Superior temporal gyrus (tissue), 1 donor: ENCODE results near the gene KLHL30.
A peak's percentile ranks its signal among the peaks of the same experiment; 100 is the strongest.
"Not testable (repeated sequence)": the region's sequence is repeated elsewhere in the genome, so short reads cannot be mapped to it uniquely, and the experiment has no call there.

ENCODE experiments used
- DNase-seq: peaks from one replicate; pipeline ENCODE4 v3.0.0-alpha.2; 2016; ENCODE audit errors: extremely low spot score

KLHL30 gene

DNA sequence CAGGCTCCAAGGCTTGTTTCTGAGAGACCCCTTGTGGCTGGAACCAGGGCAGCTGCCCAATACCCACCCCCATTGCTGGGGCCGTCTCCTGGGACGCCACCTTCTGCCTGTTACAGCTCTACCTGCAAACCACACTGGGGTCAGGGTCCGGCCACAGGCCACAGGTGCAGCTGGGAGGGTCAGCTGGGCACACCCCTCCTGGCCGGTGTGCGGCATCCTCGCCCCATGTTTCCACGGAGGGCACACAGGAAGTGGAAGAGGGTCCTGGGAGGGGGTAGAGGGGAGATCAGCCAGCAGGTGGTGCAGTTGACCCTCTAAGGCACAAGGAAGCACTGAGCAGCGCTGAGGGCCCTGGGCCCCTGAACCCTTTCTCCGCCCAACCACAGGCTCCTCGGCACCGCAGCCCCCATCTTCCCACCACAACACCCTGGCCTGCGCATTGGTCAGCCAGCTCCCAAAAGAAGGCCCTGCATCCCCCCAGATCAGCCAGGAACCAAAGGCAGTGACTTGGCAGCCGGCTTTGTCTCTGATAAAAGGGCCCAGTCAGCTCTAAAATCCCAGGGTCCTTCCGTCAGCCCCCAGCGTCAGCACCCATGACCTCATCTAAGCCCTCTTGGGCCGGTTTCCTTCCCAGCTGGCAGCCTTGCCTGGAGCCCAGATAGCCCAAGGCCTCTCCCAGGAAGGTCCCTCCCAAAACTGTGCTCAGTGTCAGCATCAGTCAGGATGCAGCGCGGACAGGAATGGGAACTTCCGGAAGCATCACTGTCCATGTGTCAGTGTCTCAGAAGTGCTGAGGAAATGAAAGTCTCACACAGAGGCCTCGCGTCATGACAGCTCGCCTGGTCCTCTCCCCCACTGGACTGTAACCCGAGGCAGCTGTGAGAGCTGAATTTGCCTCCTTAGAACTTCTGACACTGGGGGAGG, 22.0 kb downstream of the KLHL30 start:
- no peak for DNase-seq

DNA sequence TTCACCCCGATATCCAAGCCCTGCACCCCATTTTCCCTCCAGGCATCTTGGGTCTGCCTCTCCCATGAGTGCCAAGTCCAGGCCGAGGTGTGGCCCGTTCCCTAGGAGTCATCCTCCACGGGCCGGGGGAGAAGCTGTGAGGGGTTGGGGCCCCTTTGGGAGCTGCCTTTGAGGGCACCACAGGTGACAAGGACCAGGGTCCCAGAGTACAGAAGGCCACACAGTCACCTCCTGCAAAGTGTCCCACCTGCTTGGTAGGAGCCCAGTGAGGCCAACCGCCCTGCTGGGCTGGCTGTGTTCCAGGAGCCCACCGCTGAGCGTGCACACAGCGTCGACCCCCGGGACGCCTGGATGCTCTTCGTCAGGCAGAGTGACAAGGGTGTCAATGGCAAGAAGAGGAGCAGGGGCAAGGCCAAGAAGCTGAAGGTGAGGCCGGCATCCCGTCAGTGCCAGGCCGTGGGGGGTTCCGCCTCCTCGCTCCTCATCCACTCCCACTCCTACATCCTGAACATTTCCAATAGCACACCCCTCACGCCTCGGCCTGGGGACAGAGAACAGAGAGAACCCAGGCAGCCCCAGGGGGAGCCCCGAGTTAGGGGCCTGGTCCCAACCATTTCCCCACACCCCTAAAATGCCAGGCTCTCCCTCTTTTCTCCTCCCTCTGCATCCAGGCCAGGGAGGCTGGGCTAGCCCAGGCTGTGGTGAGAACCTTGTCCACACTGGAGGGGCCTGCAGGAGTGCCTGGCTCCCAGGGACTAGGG, 23.0 kb downstream of the KLHL30 start:
- DNase-seq = no peak

DNA sequence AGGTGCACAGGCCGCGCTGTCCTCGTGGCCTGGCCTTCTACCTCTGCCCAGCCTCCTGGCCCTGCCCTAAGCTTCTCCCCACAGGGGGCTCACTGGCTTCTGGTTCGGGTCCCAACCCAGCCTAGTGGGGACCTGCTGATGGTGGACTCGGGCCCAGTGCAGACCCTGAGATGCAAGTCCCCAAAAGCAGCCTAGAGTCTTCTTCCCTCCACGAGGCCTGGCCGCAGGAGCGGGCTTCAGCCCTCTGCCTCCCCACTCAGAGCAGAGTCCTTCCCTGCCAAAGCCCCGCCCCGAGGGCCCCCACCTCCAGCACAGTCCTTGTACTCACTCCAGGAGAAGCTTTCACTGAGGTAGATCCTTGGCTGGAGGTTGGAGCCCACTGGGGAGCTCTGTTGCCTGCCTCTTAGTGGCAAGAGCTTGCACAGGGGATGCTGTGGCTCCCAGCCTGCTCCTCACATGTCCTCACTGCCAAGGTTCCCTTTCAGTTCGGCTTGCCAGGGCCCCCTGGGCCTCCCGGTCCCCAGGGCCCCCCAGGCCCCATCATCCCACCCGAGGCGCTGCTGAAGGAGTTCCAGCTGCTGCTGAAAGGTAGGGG, 23.9 kb downstream of the KLHL30 start:
- DNase-seq = no peak

DNA sequence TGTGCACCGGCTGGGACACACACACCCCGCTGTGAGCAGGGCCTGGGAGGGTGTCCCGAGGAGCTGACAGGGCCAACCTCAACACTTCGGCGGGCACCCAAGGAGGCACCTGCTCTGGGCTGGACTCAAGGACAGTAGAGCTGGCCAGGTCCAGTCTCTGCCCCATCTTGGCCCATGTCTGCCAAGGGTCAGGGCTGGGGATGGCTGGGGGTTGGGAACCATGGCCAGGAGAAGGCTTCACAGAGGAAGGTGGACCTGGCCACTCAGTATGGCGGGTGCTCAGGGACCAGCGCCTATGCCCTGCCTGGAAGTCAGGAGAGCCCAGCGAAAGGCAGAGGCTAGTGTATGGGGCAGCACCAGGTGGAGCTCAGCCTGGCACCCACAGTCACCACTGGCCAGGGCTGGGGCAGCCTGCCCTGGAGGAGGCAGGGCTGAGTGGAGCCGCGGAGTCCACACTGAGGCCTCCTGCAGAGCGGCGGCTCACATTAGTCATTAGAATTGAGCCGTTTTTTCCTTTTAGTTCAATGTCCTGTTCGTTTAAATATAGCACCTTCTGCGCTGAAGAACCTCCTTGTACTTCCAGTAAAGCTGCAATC, 24.5 kb downstream of the KLHL30 start:
- DNase-seq = no peak

DNA sequence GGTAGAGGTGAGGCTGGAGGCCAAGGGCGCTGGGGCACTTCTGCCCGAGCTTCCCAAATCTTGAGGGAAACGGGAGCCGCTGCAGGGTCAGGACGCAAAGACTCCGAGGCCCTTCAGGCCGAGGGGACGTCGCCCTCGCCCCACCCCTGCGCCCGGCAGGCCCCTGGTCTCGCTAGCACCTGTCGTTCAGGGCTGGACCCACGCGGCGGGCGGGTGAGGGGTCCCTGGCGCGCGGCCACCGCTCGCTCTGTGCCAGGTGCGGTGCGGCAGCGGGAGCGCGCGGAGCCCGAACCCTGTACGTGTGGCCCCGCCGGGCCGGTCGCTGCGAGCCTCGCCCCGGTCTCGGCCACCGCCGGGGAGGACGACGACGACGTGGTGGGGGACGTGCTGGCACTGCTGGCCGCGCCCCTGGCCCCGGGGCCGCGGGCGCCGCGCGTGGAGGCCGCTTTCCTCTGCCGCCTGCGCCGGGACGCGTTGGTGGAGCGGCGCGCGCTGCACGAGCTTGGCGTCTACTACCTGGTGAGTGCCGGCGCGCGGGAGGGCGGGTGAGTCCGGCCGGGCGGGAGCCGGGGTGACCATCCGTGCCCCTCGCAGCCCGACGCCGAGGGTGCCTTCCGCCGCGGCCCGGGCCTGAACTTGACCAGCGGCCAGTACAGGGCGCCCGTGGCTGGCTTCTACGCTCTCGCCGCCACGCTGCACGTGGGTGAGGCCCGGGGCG, 25.2 kb downstream of the KLHL30 start:
- DNase-seq = no peak

DNA sequence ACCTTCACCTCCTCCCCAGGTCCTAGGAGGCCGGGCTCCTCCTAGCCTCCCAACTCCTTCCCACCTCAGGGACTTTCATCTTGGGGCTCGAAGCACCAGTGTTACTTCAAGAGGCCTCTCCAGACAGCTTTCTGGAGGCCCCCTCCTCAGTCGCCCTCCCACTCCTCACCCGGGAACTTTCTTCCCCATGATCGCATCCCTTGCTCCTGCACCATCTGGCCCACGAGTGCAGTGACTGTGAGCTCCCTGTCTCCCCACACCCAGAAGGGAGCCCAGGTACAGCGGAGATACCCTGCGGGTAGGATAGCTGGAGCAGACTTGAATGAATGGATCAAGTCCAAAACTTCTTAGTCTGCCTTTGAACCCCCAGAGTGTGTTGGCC, 26.4 kb downstream of the KLHL30 start:
- DNase-seq = no peak

DNA sequence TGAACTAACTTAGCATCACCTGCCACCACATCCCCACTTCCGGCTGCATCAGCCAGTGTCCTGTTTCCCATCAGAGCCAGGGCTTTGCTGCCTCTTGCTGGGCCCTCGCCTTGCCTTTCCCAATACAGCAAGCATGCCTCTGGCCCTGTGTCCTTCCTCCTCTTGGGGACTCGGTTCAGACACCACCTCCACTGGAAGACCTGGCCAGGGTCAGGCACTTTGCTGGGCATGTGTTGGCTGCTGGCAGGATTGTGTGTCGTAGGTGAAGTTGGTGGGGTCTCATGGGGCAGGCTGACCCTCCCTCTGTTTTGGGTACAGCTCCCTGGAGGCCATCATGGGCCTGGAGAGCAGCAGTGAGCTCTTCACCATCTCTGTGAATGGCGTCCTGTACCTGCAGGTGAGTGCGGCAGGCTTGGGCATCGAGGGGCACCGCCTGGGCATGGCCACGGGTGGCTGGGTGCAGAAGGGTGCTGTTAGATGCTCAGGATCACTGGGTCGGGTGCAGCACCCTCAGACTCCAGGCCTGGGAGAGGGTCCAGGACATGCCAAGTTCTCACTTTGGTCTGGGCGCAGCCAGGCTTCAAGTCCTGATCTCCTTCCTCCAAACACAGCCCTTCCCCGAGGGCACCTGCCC, 26.9 kb downstream of the KLHL30 start:
- no peak for DNase-seq

DNA sequence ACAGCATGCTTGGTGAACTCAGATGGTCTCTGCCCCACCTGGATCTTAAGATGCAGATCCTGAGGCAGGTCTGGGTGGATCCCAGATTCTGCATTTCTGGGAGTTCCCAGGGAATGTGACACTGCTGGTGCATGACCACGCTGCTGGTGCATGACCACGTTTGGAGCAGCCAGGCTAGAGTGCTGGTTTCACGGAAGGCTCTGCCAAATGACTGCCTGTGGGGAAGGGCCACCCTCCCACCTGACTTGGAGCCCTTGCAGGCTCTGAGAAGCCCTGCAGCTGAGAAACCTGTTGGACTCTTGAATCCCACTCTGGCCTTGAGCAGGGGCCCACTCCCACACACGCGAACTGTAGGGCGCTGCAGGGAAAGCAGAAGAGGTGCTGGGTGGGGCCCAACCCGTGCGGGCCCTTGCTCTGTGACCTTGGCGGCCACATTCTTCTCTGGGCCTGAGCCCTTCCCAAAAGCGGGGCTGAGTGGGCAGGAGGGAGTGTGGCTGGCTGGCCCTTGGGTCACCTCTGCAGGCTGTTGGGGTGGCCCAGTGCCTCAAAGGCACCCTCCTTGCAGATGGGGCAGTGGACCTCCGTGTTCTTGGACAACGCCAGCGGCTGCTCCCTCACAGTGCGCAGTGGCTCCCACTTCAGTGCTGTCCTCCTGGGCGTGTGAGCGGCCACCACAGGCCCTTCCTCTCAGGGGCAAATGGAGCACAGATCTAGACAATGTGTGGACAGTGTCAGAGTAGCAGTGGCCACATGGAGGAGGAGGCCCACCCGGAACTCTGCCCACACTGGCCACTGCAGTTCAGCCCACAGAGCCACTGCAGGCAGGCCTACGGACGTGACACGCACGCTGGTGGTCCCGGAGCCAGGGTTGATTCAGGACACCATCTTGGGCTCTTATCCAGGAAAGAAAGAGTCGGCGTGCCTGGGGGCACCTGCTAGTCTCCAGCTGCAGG, 28.2 kb downstream of the KLHL30 start:
- no peak for DNase-seq

DNA sequence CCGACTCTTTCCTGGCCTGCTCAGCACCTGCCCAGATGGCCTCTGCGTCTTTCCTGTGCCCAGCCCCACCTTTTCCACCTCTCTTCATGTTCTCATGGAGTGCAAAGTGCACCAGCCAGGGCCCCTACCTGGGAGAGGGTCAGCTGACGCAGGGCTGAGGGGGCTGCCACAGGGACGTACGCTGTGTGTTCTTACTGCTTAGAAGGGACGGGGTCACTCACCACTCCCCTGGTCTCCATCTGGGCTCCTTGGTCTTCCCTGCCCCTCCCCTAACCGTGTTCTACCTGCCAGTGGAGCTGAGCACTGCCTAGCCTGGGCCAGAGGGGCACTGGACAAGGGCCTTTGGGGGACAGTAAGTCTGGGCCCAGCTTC, 28.9 kb downstream of the KLHL30 start:
- no peak for DNase-seq

DNA sequence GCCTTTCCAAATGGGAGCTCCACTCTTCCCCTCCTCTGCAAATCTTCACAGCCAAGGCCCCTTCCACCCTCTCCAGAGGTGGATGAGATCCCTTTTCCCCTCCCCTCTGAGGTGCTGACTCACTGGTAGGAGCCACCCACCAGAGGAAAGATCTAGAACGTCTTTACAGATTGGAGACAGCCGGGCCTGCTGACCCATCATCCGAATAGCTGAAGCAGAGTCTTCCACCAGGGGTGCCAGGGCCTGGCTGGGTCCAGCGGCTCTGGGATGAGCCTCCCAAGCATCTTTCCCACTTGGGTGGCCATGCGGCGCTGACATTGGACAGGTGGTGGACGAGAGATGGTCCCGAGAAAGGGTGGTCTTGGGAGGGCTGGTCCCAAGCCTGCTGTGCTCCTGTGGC, 29.3 kb downstream of the KLHL30 start:
- DNase-seq = no peak

DNA sequence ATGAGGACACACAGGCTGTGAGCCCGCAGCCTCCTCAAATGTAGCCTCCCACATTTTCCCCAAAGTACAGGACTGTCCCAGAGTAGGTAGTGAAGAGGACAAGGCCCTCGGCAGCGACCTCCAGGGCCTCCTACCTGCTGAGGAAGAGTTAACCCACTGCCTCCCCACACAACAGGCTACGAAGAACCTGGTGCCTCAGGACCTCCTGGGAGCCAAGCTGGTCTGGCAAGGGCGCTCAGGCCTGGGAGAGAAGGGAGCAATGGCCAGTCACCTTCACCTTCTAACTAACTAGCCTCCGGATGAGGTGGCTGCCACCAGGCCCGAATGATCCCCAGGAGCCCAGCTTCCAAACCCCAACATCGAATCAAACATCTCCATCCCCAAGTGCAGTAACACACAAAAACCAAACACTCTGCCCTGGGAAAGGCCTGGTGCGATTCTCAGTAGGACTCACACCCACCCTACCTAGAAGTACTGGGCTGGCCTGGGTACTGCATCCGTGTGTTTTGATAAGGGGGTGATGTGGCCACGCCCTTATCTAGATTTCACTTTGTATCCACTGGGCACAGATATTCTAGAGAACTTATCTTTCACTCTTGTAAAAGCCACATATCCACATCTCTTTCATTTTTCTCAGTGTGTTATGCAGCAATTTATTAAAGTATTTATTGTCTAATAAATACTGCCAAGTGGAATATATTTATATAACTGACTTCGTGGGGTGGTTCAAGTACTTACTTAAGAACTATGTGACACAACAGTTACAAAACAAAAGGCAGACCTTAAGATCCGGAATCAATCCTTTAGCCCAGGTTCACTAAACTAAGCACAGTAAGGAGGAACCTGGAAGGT, 30.0 kb downstream of the KLHL30 start:
- no peak for DNase-seq

DNA sequence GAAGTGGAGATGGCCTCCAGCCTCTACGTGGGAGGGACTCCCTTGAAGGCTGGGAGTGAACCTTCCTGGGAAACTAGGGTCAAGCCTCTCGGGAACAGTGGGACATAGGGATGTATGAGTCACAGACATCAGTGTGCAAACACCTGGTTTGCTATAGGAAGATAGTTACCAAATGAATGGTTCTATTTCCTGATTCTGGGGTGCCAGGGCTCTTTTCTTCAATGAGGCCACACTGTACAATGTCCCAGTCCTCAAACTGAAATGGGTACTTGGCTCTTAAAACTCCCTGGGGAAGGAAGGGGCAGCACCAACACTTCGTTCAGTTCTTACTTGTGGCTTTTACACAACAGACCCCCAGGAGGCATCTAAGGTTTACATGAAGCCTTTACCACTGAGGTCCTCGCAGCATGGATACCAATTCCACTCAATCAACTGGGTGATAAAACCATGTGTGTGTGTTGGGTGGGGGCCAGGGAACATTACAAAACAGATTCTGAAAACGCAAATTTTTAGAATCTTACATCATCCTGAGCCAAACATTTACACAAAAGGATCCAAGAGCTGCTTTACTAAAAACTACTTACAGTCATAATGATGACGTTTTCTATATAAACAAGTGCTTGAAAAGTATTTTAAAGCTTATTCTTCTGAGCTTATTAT, 30.7 kb downstream of the KLHL30 start:
- DNase-seq = no peak

DNA sequence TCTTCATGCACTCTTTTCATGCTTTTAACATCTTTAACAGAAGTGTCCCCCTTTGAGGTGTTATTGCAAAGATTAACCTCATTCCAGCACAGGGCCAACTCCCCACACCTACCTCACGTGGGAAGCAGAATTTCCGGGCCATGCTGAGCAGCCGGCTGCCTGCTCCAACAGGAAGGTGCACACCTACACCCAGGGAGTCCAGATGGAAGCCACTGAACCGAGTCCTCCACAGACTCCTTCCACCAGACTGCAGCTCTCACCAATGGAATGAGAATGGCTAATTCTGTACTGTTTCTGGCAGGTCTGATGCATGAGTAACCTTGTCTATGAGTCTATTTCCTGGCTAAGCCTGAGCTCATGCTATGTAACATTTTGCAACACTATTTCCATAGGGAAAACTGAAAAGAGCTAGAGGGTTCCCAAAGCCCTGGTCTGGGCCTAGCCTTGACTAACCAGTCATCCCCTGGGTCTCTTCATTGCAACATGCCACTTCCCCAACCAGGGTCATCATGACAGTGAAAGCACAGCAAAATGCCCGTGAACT, 31.3 kb downstream of the KLHL30 start:
- DNase-seq = peak; percentile 59

DNA sequence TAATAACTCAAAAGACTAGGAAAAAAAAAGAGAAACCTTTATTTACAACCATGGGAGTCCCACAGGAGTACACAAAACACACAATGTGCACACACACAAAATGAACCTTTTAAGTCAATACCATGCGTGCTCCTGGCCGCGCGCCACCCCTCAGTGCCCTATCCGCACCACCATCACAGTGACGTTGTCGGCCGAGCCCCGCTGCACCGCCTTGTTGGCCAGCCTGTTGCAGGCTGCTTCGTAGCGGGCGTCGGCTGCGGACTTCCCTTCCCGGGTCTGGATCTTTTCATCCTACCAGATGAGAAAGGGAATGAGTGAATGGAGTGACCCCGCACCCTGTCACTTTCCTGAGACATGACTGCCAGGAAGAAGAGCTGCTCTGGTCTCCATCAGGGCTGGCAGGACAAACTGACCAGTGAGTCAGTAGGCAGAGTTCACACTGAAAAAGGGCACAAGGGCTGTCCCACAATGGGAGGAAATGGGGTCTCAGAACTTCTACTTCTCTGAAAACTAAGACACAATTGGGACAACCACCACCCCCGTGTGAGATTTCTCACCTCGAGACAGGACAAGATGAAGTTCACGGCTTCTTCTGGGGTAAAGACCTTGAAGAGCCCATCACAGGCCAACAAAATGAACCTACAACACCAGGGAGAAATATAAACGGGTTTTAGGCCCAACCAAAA, 32.1 kb downstream of the KLHL30 start:
- no peak for DNase-seq

DNA sequence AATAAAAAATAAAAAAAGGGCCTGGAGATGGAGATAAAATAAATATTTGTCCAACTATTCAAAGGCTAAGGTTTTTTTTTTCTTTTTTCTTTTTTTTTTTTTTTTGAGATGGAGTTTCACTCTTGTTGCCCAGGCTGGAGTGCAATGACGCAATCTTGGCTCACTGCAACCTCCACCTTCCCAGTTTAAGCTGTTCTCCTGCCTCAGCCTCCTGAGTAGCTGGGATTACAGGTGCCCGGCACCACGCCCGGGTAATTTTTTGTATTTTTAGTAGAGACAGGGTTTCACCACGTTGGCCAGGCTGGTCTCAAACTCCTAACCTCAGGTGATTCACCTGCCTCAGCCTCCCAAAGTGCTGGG, 32.6 kb downstream of the KLHL30 start:
- DNase-seq = not testable (repeated sequence)

DNA sequence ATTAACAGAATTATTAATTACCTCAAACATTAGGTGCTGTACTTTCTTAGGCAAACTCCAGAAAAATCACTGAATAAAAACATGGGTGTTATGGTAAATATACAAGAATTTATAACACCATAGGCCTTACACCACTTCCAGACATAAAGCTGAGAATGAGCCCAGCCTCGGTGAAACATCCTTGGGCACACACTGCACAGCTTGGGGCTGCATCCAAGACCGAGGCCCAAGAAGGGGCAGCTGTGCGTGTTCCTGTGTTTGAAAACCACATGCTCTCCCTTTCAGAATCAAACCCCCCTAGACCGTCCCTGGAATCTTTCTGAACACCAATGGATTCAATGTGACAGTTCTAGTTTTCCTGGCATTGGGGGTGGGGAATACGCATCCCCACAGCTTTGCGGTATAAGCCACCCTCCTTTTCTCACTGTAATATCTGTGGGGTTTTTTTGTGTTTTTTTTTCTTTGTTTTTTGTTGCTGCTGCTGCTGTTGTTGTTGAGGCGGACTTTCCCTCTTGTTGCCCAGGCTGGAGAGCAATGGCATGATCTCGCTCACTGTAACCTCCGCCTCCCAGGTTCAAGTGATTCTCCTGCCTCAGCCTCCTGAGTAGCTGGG, 33.2 kb downstream of the KLHL30 start:
- DNase-seq = no peak

DNA sequence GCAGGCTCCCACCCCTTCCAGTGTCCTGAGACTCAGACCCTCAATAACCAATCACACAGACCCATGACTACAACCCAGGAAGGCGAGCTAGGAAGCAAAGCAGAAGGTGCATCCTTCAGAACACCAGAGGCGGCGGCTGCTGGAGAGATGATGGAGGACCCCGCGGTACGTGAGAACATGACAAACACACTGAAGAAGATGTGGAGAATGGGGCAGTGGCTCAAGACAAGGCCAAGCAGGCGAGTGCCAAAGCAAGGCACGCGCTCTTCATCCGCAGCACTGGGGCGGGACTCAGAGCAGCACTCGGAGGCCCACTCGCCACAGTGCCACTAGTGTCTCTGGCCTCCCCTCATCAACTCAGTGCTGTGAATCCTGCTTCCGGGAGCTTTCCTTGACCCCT, 34.0 kb downstream of the KLHL30 start:
- DNase-seq = no peak
